ENCODE data around the gene TSPAN3. TPM values are rescaled to one million over a fixed set of nuclear protein-coding genes. Genes with fewer than 3 reads are reported as not detected.

Gene TSPAN3
- total RNA-seq, 4 donors from 2014 or later = 163 to 205 (median 171) TPM

DNA sequence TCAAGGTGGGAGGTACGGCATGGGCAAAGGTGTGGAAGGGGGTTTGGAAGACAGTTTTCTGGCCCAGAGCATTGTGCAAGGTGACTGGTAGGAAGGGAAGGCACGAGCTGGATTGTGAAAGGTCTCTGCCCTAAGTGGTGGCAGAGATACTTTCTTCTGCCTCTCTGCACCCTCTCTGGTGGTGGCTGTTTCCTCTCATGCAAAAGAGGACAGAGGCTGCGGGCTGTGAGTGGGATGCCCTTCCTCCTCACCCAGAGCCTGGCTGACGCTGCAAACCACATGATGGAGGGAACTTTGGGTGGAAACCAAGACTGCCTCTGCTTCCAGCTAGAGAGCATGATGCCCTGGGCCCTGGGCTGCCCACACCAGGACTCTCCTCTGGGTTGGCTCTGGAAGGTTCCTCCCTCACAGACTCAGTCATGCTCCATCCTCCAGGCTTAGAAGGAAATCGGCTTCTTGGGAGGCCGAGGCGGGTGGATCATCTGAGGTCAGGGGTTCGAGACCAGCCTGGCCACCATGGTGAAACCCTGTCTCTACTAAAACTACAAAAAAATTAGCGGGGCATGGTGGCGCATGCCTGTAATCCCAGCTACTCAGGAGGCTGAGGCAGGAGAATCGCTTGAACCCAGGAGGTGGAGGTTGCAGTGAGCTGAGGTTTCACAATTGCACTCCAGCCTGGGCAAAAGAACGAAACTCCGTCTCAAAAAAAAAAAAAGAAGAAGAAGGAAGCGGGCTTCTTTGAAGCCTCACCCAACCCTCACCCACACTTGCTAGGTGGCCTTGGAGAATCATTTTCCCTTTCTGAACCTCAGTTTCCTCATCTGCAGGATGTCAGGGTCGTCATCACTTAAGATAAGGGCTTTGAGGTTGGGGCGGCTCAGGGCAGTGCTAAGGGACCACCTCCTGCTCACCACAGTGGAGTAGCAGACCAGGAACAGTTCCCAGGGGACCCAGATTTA lies 67.7 kb downstream of the TSPAN3 start:
- Histone ChIP-seq H3K9me3 (no peaks in the 10 kb centered on the region), H3K4me1 (no peaks in the 10 kb centered on the region), H3K4me3 (no peak overlapping the region), H3K36me3 (no peaks in the 10 kb centered on the region), H3K27ac (peak overlapping the region in 3 of 4 donors; percentile 19 to 47 (median 37)), H3K27me3 (no peaks in the 10 kb centered on the region)
- TF ChIP-seq EP300 (IDR thresholded peaks at IDR 0.05) = no peak
- TF ChIP-seq POLR2AphosphoS5 (IDR thresholded peaks at IDR 0.05) = no peak
- no peak for TF ChIP-seq CTCF (IDR thresholded peaks at IDR 0.05)
- TF ChIP-seq POLR2A (IDR thresholded peaks at IDR 0.05) = no peak
- WGBS, 2 donors (ENCODE audit: low coverage in 1 of 2) = 73 to 78% methylated on average over 4 to 10 of the region's 16 CpGs
- ATAC-seq = peak; percentile 57

GRCh38 chr15:77002436-77002835 lies 68.5 kb downstream of the TSPAN3 start:
- no peaks in the 10 kb centered on the region for H3K36me3 ChIP-seq
- no peak overlapping the region for H3K4me3 ChIP-seq
- H3K27me3 ChIP-seq = no peaks in the 10 kb centered on the region
- ATAC-seq = no peak
- H3K4me1 ChIP-seq = no peaks in the 10 kb centered on the region
- TF ChIP-seq EP300 (IDR thresholded peaks at IDR 0.05) (no peak), POLR2AphosphoS5 (IDR thresholded peaks at IDR 0.05) (no peak), POLR2A (IDR thresholded peaks at IDR 0.05) (no peak), CTCF (IDR thresholded peaks at IDR 0.05) (no peak)
- H3K27ac ChIP-seq = peak overlapping the region in 1 of 4 donors; percentile 10
- no peaks in the 10 kb centered on the region for H3K9me3 ChIP-seq
- WGBS, 2 donors (ENCODE audit: low coverage in 1 of 2) = 83 to 89% methylated on average over 4 to 7 of the region's 7 CpGs

DNA sequence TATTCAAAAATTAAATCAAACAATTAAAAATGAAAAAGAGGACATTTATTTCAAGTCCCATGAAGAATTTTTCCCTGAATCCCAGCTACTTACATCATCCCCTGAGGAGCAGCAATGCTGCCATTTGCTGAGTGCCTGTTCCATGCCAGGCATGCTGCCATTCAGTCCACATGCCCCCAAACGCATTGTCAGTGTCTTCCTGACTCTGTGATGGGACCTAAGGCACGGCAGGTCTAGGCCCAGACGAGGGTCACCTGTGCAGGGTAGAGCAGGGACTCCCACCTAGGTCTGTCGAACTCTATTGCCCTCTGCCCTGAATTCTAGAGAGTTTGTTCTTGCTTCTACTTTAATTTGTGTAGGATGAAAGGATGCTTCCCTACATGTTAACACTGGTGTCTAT lies 68.9 kb downstream of the TSPAN3 start:
- Histone ChIP-seq H3K9me3 (no peaks in the 10 kb centered on the region), H3K27ac (no peak overlapping the region), H3K36me3 (no peaks in the 10 kb centered on the region), H3K4me1 (peaks cover 0 to 2% (median 0%) of the 10 kb centered on the region in 3 donors), H3K4me3 (no peak overlapping the region), H3K27me3 (no peaks in the 10 kb centered on the region)
- no peak for ATAC-seq
- 82 to 83% methylated on average over 2 to 3 of the region's 4 CpGs for WGBS, 2 donors (ENCODE audit: low coverage in 1 of 2)
- TF ChIP-seq EP300 (IDR thresholded peaks at IDR 0.05) = no peak
- TF ChIP-seq POLR2AphosphoS5 (IDR thresholded peaks at IDR 0.05) = no peak
- TF ChIP-seq CTCF (IDR thresholded peaks at IDR 0.05) = no peak
- no peak for TF ChIP-seq POLR2A (IDR thresholded peaks at IDR 0.05)

DNA sequence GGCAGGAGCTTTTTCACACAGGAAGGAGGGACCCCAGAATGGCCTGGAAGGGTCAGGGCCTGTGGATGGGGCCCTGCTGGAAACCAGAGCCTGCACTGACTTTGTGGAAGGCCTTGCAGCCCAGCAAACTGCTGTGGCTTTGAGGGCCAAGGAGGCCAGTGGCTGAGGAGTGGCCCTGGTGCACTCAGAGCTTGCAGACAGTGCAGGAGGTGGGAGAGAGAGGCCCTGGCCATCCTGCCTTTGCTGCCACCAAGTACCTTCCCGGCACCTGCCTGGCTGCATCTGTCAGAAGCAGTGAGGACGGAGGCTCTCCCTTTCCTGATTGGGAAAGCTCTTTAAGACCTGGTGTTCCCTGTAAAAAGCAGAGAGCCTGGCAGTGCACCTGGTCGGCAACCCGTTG lies 69.6 kb downstream of the TSPAN3 start:
- Histone ChIP-seq H3K27ac (no peak overlapping the region), H3K36me3 (no peaks in the 10 kb centered on the region), H3K9me3 (no peaks in the 10 kb centered on the region), H3K27me3 (no peaks in the 10 kb centered on the region), H3K4me1 (peaks cover 0 to 8% (median 3%) of the 10 kb centered on the region in 3 donors), H3K4me3 (no peak overlapping the region)
- ATAC-seq = no peak
- 54 to 65% methylated on average over 2 to 3 of the region's 4 CpGs for WGBS, 2 donors (ENCODE audit: low coverage in 1 of 2)
- TF ChIP-seq CTCF (IDR thresholded peaks at IDR 0.05) = no peak
- no peak for TF ChIP-seq POLR2A (IDR thresholded peaks at IDR 0.05)
- no peak for TF ChIP-seq POLR2AphosphoS5 (IDR thresholded peaks at IDR 0.05)
- no peak for TF ChIP-seq EP300 (IDR thresholded peaks at IDR 0.05)

DNA sequence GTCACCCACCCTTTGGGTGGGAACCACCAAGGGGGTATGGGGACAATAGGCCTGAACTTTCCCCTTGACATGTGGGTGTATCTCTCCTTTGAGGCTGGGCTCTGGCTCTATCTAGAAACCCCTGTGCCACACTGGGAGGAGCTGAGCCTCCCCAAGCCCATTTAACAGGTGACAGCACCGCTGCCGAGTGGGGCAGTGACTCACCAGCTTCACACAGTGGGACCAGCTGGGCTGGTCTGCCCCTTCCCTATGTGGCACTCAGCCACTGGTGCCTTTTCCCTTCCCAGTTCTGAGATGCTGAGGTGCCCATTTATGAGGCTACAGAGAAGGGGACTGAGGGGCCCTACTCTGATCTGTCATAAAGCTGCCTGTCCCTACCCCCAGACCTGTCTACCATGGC lies 70.9 kb downstream of the TSPAN3 start:
- no peaks in the 10 kb centered on the region for H3K9me3 ChIP-seq
- no peak overlapping the region for H3K27ac ChIP-seq
- 92% methylated on average over 2 of the region's 2 CpGs; no CpG with 5 or more reads in 1 of the 2 donors for WGBS, 2 donors (ENCODE audit: low coverage in 1 of 2)
- H3K4me3 ChIP-seq = no peak overlapping the region
- H3K36me3 ChIP-seq = no peaks in the 10 kb centered on the region
- no peak for TF ChIP-seq CTCF (IDR thresholded peaks at IDR 0.05)
- TF ChIP-seq POLR2A (IDR thresholded peaks at IDR 0.05) = no peak
- TF ChIP-seq EP300 (IDR thresholded peaks at IDR 0.05) = no peak
- no peak for TF ChIP-seq POLR2AphosphoS5 (IDR thresholded peaks at IDR 0.05)
- no peak for ATAC-seq
- H3K27me3 ChIP-seq = no peaks in the 10 kb centered on the region
- peaks cover 0 to 22% (median 12%) of the 10 kb centered on the region in 3 donors for H3K4me1 ChIP-seq

Data from gastroesophageal sphincter (tissue), 4 donors.